ENCODE measurements around the gene WDSUB1. TPM values are rescaled to one million over a fixed set of nuclear protein-coding genes. Genes with fewer than 3 reads are reported as not detected.

WDSUB1 gene
- total and polyA plus RNA-seq, 9 donors = 7.2 to 16.1 (median 11.0) TPM

DNA sequence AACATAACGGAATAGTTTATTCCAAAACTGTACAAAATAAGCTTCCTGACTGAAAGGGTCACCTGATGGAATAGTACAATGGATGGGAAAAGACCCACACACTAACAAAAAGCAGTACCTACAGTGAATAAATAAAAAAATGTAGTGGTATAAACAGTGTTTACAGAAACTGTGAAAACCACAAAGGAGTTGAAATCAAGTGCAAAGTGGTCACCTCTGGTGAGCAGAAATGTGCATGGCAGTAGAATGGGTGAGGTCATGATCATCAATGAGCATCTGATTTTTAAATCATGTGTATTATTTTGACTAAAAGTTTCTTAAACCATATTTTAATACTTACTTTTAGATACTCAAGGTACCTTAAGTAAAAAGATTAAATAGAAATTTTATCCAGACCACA lies 11.4 kb downstream of the WDSUB1 start:
- Histone ChIP-seq H3K27me3 (no peaks in the 10 kb centered on the region), H3K4me1 (ENCODE audit: insufficient read depth) (no peaks in the 10 kb centered on the region), H3K36me3 (no peaks in the 10 kb centered on the region), H3K9me3 (no peaks in the 10 kb centered on the region), H3K4me3 (no peak overlapping the region), H3K27ac (no peak overlapping the region)
- intact Hi-C loops (cut with DNase I) = loop anchor here in 1 of 4 donors (5.0 kb wide), 1 partner anchor 437 kb away; the partner anchor contains the start of gene MARCHF7
- no peak for TF ChIP-seq CTCF (IDR thresholded peaks at IDR 0.05)
- TF ChIP-seq POLR2A (IDR thresholded peaks at IDR 0.05) = no peak
- no peak for TF ChIP-seq EP300 (IDR thresholded peaks at IDR 0.05)
- DNase-seq = no peak
- WGBS, 3 donors = 96 to 97% (median 96%) methylated on average over 1 of the region's 1 CpG

GRCh38 chr2:159272156-159272555 lies 14.3 kb downstream of the WDSUB1 start:
- Histone ChIP-seq H3K27ac (no peak overlapping the region), H3K9me3 (no peaks in the 10 kb centered on the region), H3K4me3 (no peak overlapping the region), H3K36me3 (no peaks in the 10 kb centered on the region), H3K4me1 (ENCODE audit: insufficient read depth) (no peaks in the 10 kb centered on the region), H3K27me3 (no peaks in the 10 kb centered on the region)
- no peak for DNase-seq
- 71 to 82% (median 76%) methylated on average over 5 of the region's 5 CpGs for WGBS, 3 donors
- TF ChIP-seq CTCF (IDR thresholded peaks at IDR 0.05) (no peak), POLR2A (IDR thresholded peaks at IDR 0.05) (no peak), EP300 (IDR thresholded peaks at IDR 0.05) (no peak)
- intact Hi-C loops (cut with DNase I) = no loop called here

DNA sequence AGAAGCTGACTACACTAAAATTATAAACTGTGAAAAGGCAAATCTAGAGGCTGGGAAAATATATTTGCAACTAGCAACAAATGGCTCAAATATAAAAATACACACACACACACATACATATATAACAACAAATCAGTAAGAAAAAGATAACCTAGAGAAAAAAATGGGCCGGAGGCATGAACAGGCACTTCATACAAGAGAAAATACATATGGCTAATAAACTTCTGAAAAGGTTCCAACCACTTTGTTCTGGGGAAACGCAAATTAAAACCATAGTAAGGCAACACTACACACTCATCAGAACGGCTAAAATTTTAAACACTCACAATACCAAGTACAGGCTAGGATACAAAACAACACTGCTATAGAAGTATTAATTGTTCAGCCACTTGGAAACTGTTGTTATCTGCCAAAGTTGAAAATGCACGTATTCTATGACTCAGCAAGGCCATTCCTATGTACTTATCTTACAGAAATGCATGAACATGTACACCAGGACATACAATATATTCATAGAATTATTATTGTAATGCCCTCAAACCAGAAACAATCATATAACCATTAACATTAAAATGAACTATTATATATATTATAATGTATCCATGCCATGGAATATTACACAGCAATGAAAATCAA lies 15.6 kb downstream of the WDSUB1 start:
- intact Hi-C loops (cut with DNase I) = no loop called here
- TF ChIP-seq EP300 (IDR thresholded peaks at IDR 0.05) = no peak
- no peak for TF ChIP-seq CTCF (IDR thresholded peaks at IDR 0.05)
- Histone ChIP-seq H3K27me3 (no peaks in the 10 kb centered on the region), H3K27ac (no peak overlapping the region), H3K9me3 (no peaks in the 10 kb centered on the region), H3K36me3 (no peaks in the 10 kb centered on the region), H3K4me1 (ENCODE audit: insufficient read depth) (no peaks in the 10 kb centered on the region), H3K4me3 (no peak overlapping the region)
- WGBS, 3 donors = 97 to 98% (median 97%) methylated on average over 4 of the region's 4 CpGs
- no peak for DNase-seq

GRCh38 chr2:159267921-159268320 lies 18.6 kb downstream of the WDSUB1 start:
- no peaks in the 10 kb centered on the region for H3K9me3 ChIP-seq
- intact Hi-C loops (cut with DNase I) = no loop called here

More at GRCh38 chr2:159267921-159268320, 18.6 kb downstream of the WDSUB1 start:
- H3K27me3 ChIP-seq = no peaks in the 10 kb centered on the region
- H3K4me1 ChIP-seq (ENCODE audit: insufficient read depth) = no peaks in the 10 kb centered on the region
- 93 to 100% (median 99%) methylated on average over 1 of the region's 1 CpG for WGBS, 3 donors
- H3K27ac ChIP-seq = no peak overlapping the region
- no peak overlapping the region for H3K4me3 ChIP-seq
- TF ChIP-seq EP300 (IDR thresholded peaks at IDR 0.05) = no peak
- no peak for TF ChIP-seq CTCF (IDR thresholded peaks at IDR 0.05)
- TF ChIP-seq POLR2A (IDR thresholded peaks at IDR 0.05) = no peak
- H3K36me3 ChIP-seq = no peaks in the 10 kb centered on the region
- no peak for DNase-seq
